ENCODE measurements around the gene OR2H1. TPM values are rescaled to one million over a fixed set of nuclear protein-coding genes. Genes with fewer than 3 reads are reported as not detected.
"Not testable (repeated sequence)": the region's sequence is repeated elsewhere in the genome, so short reads cannot be mapped to it uniquely, and the experiment has no call there.

Gene OR2H1
- total and polyA plus RNA-seq, 3 donors from 2014 or later: 7.5 to 18.8 (median 16.9) TPM

DNA sequence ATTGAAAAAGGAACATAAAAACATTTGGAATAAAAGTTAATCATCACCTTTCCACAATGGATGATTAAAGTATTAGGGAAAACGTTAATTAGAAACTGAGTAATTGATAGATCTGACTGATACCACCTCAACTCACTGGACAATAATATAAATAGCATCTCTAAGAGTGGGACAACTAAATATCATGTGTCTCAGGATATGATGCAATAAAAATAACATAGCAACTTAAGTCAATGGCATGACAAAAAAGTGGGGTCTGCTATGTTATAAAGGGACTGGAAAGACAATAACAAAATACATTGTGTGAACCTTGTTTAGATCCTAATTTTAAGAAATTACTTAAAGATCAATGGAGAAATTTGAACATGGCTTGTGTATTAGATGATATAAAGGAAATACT is 31.9 kb upstream of the OR2H1 start:
- DNase-seq: no peak
- Histone ChIP-seq H3K4me1 (no peaks in the 10 kb centered on the region), H3K27me3 (no peaks in the 10 kb centered on the region), H3K9me3 (no peaks in the 10 kb centered on the region), H3K27ac (no peak overlapping the region), H3K4me3 (no peak overlapping the region), H3K36me3 (ENCODE audit: low read depth, missing control alignments) (no peaks in the 10 kb centered on the region)
- WGBS, 2 donors: 48 to 66% methylated on average over 1 of the region's 1 CpG
- intact Hi-C loops (cut with DNase I; ENCODE audit: low total_unique reads): no loop called here
- no peak for TF ChIP-seq POLR2A (IDR thresholded peaks at IDR 0.05)
- TF ChIP-seq, protein P1, sequence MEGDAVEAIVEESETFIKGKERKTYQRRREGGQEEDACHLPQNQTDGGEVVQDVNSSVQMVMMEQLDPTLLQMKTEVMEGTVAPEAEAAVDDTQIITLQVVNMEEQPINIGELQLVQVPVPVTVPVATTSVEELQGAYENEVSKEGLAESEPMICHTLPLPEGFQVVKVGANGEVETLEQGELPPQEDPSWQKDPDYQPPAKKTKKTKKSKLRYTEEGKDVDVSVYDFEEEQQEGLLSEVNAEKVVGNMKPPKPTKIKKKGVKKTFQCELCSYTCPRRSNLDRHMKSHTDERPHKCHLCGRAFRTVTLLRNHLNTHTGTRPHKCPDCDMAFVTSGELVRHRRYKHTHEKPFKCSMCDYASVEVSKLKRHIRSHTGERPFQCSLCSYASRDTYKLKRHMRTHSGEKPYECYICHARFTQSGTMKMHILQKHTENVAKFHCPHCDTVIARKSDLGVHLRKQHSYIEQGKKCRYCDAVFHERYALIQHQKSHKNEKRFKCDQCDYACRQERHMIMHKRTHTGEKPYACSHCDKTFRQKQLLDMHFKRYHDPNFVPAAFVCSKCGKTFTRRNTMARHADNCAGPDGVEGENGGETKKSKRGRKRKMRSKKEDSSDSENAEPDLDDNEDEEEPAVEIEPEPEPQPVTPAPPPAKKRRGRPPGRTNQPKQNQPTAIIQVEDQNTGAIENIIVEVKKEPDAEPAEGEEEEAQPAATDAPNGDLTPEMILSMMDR (IDR thresholded peaks at IDR 0.05): no peak

DNA sequence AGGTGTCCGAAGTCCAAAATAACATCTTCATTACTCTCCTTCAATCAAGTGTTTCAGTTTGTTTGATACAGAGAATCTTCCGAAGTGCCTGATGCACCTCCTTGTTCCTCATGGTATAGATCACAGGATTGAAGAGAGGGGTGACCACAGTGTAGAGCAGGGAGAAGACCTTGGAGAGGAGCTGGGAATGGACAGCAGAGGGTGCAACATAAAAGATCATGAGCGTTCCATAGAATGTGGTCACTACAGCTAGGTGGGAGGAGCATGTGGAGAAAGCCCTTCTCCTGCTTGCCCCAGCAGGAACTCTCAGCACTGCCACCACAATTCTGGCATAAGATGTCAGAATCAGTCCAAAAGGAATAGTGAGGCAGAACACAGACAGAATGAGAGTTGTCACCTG is 30.3 kb upstream of the OR2H1 start:
- intact Hi-C loops (cut with DNase I; ENCODE audit: low total_unique reads): no loop called here
- H3K4me1 ChIP-seq: no peaks in the 10 kb centered on the region
- WGBS, 2 donors: 85 to 91% methylated on average over 3 of the region's 3 CpGs

DNA sequence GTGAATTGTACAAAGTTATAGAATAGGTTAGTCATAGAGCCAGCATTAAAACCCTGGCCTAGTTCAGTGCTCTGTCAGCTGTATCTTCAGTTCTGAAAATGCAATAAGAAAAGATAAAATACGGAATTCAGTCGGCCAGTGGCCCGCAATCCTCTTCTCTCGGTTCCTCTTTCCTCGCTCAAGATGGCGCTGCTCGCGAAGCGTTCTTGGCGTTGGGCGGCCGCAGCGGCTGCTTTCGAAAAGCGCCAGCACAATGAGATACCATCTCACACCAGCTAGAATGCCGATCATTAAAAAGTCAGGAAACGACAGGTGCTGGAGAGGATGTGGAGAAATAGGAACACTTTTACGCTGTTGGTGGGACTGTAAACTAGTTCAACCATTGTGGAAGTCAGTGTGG is 20.2 kb upstream of the OR2H1 start:
- H3K4me1 ChIP-seq; H3K4me3 ChIP-seq; H3K36me3 ChIP-seq (ENCODE audit: low read depth, missing control alignments); H3K9me3 ChIP-seq; H3K27me3 ChIP-seq; intact Hi-C loops (cut with DNase I; ENCODE audit: low total_unique reads); H3K27ac ChIP-seq: not testable (repeated sequence)
- DNase-seq: peak; percentile 21
- 34 to 64% methylated on average over 18 of the region's 18 CpGs for whole genome bisulfite sequencing, 2 donors

More for the DNA sequence above, 30.3 kb upstream of the OR2H1 start:
- Histone ChIP-seq H3K4me3 (no peak overlapping the region), H3K27me3 (no peaks in the 10 kb centered on the region), H3K27ac (no peak overlapping the region), H3K9me3 (no peaks in the 10 kb centered on the region), H3K36me3 (ENCODE audit: low read depth, missing control alignments) (no peaks in the 10 kb centered on the region)
- DNase-seq: no peak
- no peak for TF ChIP-seq POLR2A (IDR thresholded peaks at IDR 0.05)
- TF ChIP-seq, protein P1 (IDR thresholded peaks at IDR 0.05): no peak

DNA sequence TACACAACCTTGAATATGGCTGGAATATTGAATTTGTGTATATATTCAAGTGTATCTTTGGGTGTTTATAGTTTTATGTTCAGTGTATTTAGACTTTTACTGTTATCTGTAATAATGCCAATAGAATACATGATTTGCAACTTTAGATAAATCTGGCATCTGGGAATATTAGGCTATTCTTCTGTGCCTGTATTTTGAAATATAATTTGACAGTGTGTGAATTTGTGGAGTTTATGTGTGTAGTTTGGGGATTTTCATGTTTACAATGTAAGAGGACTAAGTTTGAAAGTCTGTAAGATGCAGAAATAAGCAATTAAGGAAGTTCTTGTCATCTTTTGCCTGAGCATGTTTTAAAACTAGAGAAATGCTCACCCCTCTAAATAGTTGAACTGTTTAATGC is 17.9 kb upstream of the OR2H1 start, which contains the start of gene OR10C1:
Gene OR10C1 (plus strand): TSS at position 301 of the 400 bp plus-strand sequence. CDS start 710 bp downstream, outside the sequence.
- Histone ChIP-seq H3K4me1 (no peaks in the 10 kb centered on the region), H3K36me3 (ENCODE audit: low read depth, missing control alignments) (no peaks in the 10 kb centered on the region), H3K9me3 (no peaks in the 10 kb centered on the region), H3K27me3 (no peaks in the 10 kb centered on the region), H3K4me3 (no peak within 1 kb of the TSS), H3K27ac (no peak within 1 kb of the TSS)
- no peak for DNase-seq
- intact Hi-C loops (cut with DNase I; ENCODE audit: low total_unique reads): no loop called here
- TF ChIP-seq, protein P1 (IDR thresholded peaks at IDR 0.05): no peak
- TF ChIP-seq POLR2A (IDR thresholded peaks at IDR 0.05): no peak

DNA sequence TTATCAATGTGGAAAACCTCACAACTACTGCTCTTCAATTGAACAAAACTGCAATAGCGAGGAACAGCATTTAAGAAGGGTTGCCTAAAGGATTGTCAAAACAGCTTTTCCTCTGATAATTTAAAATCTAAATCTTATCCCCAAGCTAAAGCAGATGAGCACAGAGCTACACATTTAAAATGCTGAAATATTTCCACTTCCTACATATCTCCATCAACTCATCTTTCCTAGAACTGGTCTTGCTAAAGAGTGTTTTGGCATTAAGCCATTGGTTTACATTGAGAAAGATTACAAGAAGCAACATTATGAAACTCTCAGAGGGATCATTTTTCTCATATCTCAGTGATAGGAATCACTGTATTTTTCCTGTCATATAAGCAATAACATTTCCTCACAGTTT is 14.2 kb upstream of the OR2H1 start:
- DNase-seq: no peak
- H3K27ac ChIP-seq: no peak overlapping the region
- 86 to 91% methylated on average over 1 of the region's 1 CpG for WGBS, 2 donors
- H3K27me3 ChIP-seq: no peaks in the 10 kb centered on the region
- no peak overlapping the region for H3K4me3 ChIP-seq
- intact Hi-C loops (cut with DNase I; ENCODE audit: low total_unique reads): no loop called here
- no peaks in the 10 kb centered on the region for H3K36me3 ChIP-seq (ENCODE audit: low read depth, missing control alignments)
- no peaks in the 10 kb centered on the region for H3K4me1 ChIP-seq
- TF ChIP-seq, protein P1 (IDR thresholded peaks at IDR 0.05): no peak
- no peak for TF ChIP-seq POLR2A (IDR thresholded peaks at IDR 0.05)
- no peaks in the 10 kb centered on the region for H3K9me3 ChIP-seq

DNA sequence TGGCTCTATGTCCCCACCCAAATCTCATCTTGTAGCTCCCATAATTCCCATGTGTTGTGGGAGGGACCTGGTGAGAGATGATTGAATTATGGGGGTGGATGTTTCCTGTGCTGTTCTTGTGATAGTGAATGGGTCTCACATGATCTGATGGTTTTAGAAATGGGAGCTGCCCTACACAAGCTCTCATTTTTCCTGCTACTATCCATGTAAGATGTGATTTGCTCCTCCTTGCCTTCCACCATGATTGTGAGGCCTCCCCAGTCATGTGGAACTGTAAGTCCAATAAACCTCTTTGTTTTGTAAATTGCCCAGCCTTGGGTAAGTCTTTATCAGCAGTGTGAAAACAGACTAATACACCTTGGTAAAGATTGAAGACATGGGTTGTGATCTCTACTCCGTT is 12.9 kb upstream of the OR2H1 start:
- H3K4me1 ChIP-seq; H3K36me3 ChIP-seq (ENCODE audit: low read depth, missing control alignments); H3K27ac ChIP-seq; DNase-seq; H3K27me3 ChIP-seq; H3K9me3 ChIP-seq; intact Hi-C loops (cut with DNase I; ENCODE audit: low total_unique reads); H3K4me3 ChIP-seq: not testable (repeated sequence)
- 83 to 100% methylated on average over 1 of the region's 1 CpG for WGBS, 2 donors

All from testis (tissue), 3 donors.